NCI-H1092 treated with DMSO at 0.1 percent for 48 hours (cell line): ENCODE measurements around the gene BCL7A.
A peak's percentile ranks its signal among the peaks of the same experiment; 100 is the strongest.
"Not testable (repeated sequence)": the region's sequence is repeated elsewhere in the genome, so short reads cannot be mapped to it uniquely, and the experiment has no call there.

Experiments
- DNase-seq: peaks from one replicate; lab custom pipeline; 2025; lab: John Stamatoyannopoulos, UW

The BCL7A gene

GRCh38 chr12:122028165-122028904 lies 6.7 kb downstream of the BCL7A start:
- peak; percentile 40 for DNase-seq

DNA sequence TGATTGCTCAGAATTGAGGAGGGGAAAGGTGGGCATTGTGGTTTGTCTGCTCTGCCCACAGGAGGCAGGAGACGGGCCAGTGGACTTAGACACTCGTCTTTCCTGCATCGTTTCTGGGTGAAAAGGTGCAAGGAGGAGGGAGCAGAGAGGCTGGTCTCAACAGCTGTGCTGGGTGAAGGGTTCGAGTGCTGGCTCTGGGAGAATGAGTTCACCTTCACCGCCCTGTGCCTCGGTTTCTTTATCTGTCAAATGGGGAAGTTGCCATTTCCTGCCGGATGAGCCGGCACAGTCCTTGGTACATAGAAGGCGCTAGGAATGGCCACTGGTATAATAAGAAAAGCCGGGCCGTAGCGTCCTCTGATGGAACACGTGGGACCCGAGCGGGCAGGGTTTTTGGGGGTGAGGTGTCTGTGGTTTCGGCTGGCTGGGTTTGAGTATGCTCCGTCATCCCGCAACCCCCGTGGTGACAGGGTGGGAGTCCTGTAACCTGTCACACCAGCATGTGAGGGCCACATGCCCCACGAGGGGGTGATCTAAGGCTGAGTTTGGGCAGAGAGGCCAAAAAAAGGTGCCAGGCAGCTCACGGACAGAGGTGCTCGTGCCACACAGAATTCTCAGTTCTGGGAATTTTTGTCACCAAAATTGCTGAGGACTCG lies 7.3 kb downstream of the BCL7A start:
- DNase-seq: no peak

DNA sequence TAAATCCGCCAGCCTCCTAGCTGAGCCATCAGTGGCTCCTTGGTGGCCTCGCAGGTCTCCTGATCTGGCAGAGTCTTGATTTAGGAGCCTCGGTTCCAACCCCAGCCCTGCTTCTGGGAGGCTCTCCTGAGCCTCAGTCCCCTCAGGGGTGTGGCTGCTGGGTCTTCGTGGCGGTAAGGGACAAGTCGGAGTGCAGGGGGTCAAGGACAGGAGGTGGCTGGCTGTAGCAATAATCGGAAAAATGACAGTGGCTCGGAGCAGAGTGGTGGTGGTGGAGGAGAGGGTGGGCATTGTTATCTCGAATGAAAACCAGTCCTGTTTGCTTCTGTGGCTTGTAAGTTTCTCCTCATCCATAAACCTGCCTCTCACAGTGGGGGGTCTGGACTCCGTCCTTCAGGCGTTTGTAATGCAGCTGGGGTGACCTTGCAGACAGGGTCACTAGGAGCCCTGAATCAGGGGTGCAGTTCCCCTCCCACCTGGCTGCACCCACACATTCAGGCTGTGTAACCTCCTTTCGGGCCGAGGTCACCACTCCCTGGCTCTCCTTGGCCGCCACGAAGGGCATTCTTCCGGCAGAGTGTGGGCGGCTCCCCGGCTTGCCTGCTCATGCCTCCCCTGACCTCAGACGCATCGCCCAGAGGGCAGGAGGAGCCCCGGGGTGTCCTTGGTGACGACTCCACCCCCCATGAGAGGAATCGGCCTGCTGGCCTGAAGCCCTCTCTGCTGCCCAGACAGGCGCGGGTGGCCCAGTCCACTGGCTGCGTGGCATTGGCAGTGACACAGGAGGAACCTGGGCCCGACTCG lies 8.1 kb downstream of the BCL7A start:
- no peak for DNase-seq

GRCh38 chr12:122030424-122031035 lies 8.8 kb downstream of the BCL7A start:
- DNase-seq: no peak

DNA sequence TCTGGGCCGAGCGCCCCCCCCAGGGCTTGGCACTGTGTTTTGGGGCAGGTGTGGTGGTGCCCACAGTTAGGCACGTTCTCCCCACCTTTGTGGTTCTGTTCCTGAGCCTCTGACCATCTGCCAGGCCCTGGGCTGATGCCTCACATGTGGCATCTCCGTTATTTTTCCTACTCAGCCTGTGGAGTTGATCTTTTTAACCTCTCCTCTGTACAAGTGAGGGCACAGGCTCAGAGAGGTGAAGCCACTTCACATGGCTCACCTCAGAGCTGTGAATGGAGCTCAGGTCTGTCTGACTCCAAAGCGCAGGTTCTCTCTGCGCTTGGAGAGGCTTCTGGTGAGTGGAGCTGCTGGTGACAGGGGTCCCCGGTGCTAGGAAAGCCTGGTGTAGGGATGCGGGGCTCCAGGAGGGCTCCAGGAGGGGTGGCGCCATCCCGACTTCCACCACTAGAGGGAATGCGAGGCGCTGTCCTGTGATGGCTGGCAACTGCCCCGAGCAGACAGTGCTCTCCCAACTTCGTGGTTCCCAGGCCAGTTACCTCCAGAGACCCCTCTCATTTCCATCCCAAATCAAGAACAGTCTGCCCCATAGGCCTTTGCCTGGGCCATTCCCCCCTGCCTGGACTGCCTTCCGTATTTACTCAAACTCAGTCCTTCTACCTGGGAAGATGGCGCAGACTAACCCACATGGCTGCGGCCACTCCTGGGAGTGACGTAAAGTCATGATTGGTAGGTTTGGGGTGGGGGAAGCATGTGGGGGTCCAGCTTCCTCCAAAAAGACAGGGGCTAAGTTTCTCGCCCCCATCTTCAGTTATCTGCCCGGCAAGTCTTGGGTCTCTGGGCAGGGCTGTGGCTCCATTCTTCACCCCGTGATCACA lies 9.9 kb downstream of the BCL7A start:
- DNase-seq: no peak

- no peak for DNase-seq
Measured at GRCh38 chr12:122032580-122032979, 10.9 kb downstream of the BCL7A start.

GRCh38 chr12:122035292-122035691 lies 13.6 kb downstream of the BCL7A start:
- no peak for DNase-seq

DNA sequence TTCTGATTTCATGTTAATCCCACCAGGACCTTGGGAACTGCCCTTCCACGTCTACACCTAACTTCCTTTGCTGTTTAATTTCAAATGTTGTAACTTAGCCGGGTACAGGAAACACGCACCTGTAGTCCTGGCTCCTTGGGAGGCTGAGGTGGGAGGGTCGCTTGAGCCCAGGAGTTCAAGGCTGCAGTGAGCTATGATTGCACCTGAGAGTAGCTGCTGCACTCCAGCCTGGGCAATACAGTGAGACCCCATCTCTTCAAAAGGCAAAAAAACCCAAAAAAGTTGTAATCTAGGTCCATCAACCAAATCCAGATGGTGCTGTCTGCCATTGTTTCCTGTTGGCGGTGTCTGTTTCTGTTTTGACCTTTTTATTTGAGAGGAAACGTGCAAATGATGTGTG lies 14.5 kb downstream of the BCL7A start:
- no peak for DNase-seq

- no peak for DNase-seq
Measured at GRCh38 chr12:122040579-122041386, 19.1 kb downstream of the BCL7A start.

DNA sequence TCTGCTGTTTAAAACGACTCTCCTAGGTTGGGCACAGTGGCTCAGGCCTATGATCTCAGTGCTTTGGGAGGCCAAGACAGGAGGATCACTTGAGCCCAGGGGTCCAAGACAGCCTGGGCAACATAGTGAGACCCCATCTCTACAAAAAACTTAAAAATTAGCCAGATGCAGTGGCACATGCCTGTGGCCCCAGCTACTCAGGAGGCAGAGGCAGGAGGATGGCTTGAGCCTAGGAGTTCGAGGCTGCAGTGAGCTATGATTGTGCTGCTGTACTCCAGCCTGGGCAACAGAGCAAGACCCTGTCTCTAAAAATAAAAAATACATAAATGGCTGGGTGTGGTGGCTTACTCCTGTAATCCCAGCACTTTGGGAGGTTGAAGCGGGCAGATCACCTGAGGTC lies 19.8 kb downstream of the BCL7A start:
- not testable (repeated sequence) for DNase-seq

DNA sequence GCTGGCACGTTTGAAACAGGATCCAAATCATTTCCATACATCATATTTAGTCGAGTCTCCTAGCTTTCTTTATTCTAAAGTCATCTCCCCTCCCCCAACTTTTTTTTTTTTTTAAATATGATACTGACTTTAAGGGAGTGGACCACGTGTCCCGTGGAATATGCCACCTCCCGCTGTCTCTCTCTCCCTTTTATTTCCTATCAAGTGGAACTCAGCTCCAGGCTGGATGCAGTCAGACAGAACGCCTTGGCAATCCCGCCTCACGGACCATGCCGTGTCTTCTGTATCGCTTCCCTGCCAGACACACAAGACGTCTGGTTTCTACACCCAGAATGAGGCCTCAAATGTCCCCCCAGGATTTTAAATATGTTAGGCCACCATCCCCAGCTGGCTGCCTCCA lies 21.2 kb downstream of the BCL7A start:
- DNase-seq: no peak

GRCh38 chr12:122043476-122043875 lies 21.8 kb downstream of the BCL7A start:
- DNase-seq: no peak

GRCh38 chr12:122045262-122045661 lies 23.6 kb downstream of the BCL7A start:
- DNase-seq: no peak

DNA sequence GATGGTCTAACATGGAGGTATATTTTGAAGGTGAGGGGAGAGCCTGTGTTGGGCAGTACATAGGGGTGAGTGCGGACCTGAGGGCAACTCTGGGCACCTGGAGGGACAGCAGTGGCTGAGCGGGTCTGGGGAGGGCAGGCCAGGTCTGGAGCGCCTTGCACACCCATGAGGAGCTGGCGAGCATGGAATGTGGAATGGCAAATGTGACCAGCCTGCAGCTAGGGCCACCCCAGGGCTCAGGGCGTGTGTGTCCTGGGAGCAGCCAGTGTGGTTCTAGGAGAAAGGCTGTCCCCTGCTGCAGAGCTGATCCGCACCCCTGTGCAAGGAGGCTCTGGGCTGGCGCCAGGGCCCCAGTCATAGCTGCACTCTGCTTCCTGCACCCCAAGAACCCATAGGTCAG lies 24.5 kb downstream of the BCL7A start:
- DNase-seq: no peak

- DNase-seq: no peak
Measured at GRCh38 chr12:122048151-122048550, 26.5 kb downstream of the BCL7A start.

DNA sequence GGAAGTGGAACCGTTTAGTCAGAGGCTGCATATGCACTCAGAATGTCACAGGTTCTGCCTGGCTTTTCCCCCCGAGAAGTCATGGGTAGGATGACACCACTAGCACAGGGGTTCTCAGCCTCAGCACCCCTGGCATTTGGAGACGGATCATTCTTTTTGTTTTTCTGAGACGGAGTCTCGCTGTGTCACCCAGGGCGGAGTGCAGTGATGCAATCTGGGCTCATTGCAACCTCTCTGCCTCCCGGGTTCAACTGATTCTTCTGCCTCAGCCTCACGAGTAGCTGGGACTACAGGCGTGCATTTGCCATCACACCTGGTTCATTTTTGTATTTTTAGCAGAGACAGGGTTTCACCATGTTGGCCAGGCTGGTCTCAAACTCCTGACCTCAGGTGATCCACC lies 28.1 kb downstream of the BCL7A start:
- DNase-seq: no peak

GRCh38 chr12:122050706-122051105 lies 29.0 kb downstream of the BCL7A start:
- DNase-seq: no peak

GRCh38 chr12:122051231-122051876 lies 29.7 kb downstream of the BCL7A start:
- no peak for DNase-seq

DNA sequence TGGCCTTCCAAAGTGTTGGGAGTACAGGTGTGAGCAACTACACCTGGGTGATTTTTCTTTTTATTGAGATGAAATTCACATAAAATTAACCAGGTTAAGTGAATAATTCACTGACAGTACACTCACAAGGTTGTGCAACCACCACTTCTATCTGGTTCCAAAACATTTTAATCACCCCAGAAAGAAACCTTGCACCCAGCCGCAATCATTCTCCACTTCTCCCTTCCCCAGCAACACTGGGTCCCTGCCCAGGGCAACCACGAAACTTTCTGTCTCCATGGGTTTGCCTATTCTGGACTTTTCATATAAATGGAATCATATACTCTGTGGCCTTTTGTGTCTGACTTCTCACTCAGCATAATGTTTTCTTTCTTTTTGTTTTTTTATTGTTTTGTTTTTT lies 30.6 kb downstream of the BCL7A start:
- no peak for DNase-seq

DNA sequence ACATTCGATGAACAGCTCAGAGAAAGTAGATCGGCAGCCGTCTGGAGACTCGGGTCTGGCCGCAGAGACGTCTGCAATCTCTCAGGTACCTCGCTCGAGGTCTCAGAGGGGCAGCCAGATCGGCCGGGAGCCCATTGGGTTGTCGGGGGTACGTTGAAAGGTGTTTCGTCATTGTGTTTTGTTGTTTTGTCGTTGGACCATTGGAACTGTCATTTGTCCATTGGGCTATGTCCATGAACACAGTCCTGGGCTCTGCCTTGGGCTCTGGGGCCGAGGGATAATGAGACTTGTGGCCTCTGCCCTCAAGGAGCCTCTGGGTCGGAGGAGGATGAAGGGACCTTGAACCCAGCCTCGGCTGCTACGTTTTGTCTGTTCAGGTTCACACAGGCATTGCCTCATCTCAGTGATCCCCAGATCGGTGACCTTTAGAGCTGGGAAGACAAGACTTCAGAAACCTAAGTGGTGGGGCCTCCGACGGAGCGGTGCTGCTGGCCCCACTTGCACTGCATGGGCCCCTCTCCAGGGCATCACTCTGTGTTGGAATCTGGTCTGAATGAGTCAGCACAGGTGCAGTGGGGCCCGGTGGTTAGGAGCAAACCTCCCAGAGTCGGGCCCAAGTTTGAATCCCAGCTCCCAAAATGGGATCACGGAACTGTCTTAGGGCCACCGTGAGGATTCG lies 33.3 kb downstream of the BCL7A start:
- DNase-seq: no peak
